Peyer's patch (tissue), 4 donors: ENCODE data around the gene CYP2D6. TPM values are rescaled to one million over a fixed set of nuclear protein-coding genes. Genes with fewer than 3 reads are reported as not detected.
"Not testable (repeated sequence)": the region's sequence is repeated elsewhere in the genome, so short reads cannot be mapped to it uniquely, and the experiment has no call there.

Experiments used
- DNase-seq, 3 donors: peaks; one replicate each; pipeline ENCODE4 v3.0.0-alpha.2; 2017 to 2019
- H3K27ac ChIP-seq, 4 donors: fragments of 200-600 bp; sonication (generic); one replicate each; pipeline ENCODE4 v1.5.1; 2016 to 2019
- H3K27me3 ChIP-seq, 2 donors: fragments of 200-600 bp; sonication (generic); one replicate each; pipeline ENCODE4 v1.5.1; 2019
- H3K36me3 ChIP-seq, 3 donors: fragments of 200-600 bp; sonication (generic); one replicate each; pipeline ENCODE4 v1.5.1; 2016 to 2019
- H3K4me1 ChIP-seq, 4 donors: fragments of 200-600 bp; sonication (generic); one replicate each; pipeline ENCODE4 v1.5.1; 2016 to 2019
- H3K4me3 ChIP-seq, 4 donors: fragments of 200-600 bp; sonication (generic); 1 replicate in 3 of 4; 2 replicates in 1 of 4; pipeline ENCODE4 v1.5.1; 2016 to 2019; ENCODE audit warnings: mild to moderate bottlenecking in 1 of 4
- H3K9me3 ChIP-seq, 4 donors: fragments of 200-600 bp; sonication (generic); one replicate each; pipeline ENCODE4 v1.5.1; 2016 to 2019; ENCODE audit warnings: mild to moderate bottlenecking in 1 of 4
- POLR2A ChIP-seq, 2 donors: fragments of 450-650 bp; IDR thresholded peaks; one replicate each; pipeline ENCODE4 v1.5.1; 2017; ENCODE audit warnings: antibody characterized with exemption in 2 of 2, mild to moderate bottlenecking in 2 of 2, moderate library complexity in 2 of 2
- total RNA-seq, 4 donors: library from RNA; depleted of rRNA; stranded (reverse); fragments of >200 nt; gene quantifications; one replicate each; pipeline ENCODE4 v1.1.0, GENCODE V29; 2016
- TF ChIP-seq, protein P1 (sequence below), 6 experiments: fragments of 450-650 bp in 4 of 6; fragments of 200-600 bp in 2 of 6; sonication (generic) in 1 of 6; IDR thresholded peaks; one replicate each; pipeline ENCODE4 v1.5.1; 2017 to 2019; ENCODE audit warnings: antibody characterized with exemption in 6 of 6, mild to moderate bottlenecking in 3 of 6, moderate library complexity in 1 of 6

The CYP2D6 gene
- total RNA-seq, 4 donors from 2014 or later: 18.2 to 329 (median 117) TPM

DNA sequence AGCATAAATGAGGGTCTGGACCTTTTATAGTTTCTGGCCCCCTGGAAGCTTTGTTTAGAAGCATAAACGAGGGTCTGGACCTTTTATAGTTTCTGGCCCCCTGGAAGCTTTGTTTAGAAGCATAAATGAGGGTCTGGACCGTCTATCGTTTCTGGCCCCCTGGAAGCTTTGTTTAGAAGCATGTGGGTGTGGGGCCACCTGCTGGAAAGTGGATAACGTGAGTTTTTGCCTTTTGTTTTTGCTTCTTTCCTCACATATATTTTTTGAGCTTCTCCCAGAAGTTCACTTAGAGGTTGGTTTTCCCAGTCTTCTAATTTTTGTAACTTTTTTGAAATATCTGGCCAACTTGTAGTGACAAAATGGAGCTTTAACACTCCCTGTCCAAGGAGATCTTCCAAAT is 17.8 kb downstream of the CYP2D6 start:
- not testable (repeated sequence) for H3K27ac ChIP-seq, DNase-seq, H3K27me3 ChIP-seq, H3K4me3 ChIP-seq, H3K4me1 ChIP-seq, H3K36me3 ChIP-seq
- TF ChIP-seq, protein P1, sequence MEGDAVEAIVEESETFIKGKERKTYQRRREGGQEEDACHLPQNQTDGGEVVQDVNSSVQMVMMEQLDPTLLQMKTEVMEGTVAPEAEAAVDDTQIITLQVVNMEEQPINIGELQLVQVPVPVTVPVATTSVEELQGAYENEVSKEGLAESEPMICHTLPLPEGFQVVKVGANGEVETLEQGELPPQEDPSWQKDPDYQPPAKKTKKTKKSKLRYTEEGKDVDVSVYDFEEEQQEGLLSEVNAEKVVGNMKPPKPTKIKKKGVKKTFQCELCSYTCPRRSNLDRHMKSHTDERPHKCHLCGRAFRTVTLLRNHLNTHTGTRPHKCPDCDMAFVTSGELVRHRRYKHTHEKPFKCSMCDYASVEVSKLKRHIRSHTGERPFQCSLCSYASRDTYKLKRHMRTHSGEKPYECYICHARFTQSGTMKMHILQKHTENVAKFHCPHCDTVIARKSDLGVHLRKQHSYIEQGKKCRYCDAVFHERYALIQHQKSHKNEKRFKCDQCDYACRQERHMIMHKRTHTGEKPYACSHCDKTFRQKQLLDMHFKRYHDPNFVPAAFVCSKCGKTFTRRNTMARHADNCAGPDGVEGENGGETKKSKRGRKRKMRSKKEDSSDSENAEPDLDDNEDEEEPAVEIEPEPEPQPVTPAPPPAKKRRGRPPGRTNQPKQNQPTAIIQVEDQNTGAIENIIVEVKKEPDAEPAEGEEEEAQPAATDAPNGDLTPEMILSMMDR (IDR thresholded peaks at IDR 0.05): peak in 1 of 6 experiments; percentile 10
- H3K9me3 ChIP-seq: peaks cover 0 to 18% (median 2%) of the 10 kb centered on the region in 4 donors

DNA sequence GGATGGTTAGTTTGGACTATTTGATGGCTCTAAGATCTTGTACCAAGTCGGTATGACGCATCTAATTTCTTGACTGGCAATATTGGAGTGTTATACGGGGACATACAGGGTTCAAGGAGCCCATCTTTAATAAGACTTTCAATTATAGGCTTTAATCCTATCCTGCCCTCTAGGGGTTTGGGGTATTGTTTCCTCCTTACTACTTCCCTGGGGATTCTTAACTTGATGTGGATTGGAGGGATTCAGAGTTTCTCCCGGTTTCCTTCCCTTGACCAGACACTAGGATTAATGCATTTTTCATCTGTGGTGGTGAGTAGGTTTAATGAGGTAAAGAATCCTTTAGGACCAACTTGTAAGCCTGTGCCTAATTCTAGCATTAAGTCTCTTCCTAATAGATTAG is 18.8 kb downstream of the CYP2D6 start:
- Histone ChIP-seq H3K4me3 (no peak overlapping the region), H3K4me1 (no peaks in the 10 kb centered on the region), H3K9me3 (peaks cover 0 to 18% (median 2%) of the 10 kb centered on the region in 4 donors), H3K27me3 (no peaks in the 10 kb centered on the region), H3K36me3 (peaks cover 0 to 5% (median 0%) of the 10 kb centered on the region in 3 donors), H3K27ac (no peak overlapping the region)
- no peak for DNase-seq
- TF ChIP-seq, protein P1 (IDR thresholded peaks at IDR 0.05): no peak
- no peak for TF ChIP-seq POLR2A (IDR thresholded peaks at IDR 0.05)

DNA sequence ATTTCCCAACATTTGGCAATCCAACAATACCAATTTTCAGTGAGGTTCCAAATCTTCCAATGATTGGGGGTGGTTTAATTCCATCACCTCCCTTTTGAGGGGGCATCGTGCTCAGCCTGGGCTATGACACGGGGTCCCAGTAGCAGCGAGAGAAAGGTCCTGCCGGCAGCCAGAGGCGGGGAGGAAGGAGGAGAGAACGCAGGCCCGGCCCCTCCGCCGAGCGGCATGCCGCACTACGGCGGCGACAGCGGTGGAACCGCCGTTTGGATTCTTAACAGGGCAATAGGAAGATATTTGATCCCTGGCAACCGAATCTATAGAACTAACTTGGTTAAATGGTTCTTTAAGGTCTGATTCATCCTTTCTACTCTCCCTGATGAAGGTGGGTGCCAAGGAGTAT is 21.8 kb downstream of the CYP2D6 start:
- H3K4me1 ChIP-seq: no peaks in the 10 kb centered on the region

DNA sequence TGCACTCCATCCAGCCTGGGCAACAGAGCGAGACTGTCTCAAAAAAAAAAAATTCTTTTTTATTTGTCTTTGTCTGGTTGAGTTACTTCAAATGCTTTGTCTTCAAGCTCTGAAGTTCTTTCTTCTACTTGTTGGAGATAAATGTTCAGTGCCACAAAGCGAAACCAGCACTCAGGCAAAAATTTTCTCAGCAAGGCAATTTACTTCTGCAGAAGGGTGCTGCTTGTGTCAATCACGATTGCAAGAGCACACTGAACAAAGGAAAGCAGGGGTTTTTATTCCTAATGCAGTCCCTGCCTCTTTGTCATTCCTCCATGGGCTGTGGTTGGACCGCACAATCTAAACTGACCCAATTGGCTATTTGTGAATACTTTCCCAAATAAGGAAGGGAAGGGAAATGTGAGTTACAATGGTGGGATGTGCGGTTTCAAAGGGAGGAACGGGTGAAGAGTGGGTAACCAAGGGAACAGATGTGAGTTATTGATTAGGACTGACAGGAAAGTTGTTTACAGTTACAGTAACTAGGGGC is 26.2 kb downstream of the CYP2D6 start:
- not testable (repeated sequence) for H3K36me3 ChIP-seq, H3K27ac ChIP-seq
- H3K9me3 ChIP-seq: peaks cover 0 to 40% (median 5%) of the 10 kb centered on the region in 4 donors

More for the DNA sequence above, 21.8 kb downstream of the CYP2D6 start:
- TF ChIP-seq POLR2A (IDR thresholded peaks at IDR 0.05): no peak
- TF ChIP-seq, protein P1 (IDR thresholded peaks at IDR 0.05): no peak
- peaks cover 0 to 14% (median 4%) of the 10 kb centered on the region in 4 donors for H3K9me3 ChIP-seq
- peaks cover 0 to 5% (median 0%) of the 10 kb centered on the region in 3 donors for H3K36me3 ChIP-seq
- H3K27ac ChIP-seq: no peak overlapping the region
- H3K27me3 ChIP-seq: no peaks in the 10 kb centered on the region
- no peak for DNase-seq
- H3K4me3 ChIP-seq: no peak overlapping the region

DNA sequence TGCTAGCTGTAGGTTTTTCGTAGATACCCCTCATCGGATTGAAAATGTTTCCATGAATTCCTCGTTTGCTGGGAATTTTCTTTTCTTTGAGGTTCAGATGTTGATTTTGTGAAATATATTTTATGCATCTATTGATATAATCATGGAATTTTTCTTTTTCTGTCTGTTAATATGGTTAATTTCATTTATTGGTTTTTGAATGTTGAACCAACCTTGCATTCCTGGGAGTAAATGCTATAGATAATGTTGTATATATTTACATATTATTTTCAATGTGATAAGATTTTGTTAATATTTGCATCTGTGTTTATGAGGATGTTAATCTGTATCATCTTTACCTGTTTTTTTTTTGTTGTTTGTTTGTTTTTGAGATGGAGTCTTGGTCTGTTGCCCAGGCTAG is 29.4 kb downstream of the CYP2D6 start:
- TF ChIP-seq, protein P1 (IDR thresholded peaks at IDR 0.05): no peak
- peaks cover 0 to 40% (median 6%) of the 10 kb centered on the region in 4 donors for H3K9me3 ChIP-seq
- no peak for DNase-seq

More for the DNA sequence above, 26.2 kb downstream of the CYP2D6 start:
- not testable (repeated sequence) for H3K4me3 ChIP-seq, H3K27me3 ChIP-seq, H3K4me1 ChIP-seq, DNase-seq

DNA sequence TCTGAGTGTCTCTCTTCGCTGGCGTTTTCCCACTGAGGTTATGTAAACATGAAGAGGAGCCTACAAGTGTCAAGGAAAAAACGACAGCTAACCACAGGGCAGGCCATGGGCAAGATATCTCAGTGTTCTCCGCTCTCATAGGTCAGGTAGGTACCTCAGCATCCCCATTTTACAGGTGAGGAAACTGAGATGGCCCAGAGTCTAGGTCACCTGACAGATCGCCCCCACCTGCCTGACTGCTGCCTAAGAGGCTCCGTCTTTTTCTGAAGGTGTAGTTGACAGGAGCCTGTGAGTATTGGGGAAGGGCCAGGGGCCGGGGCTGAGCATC is 39.2 kb downstream of the CYP2D6 start:
- Histone ChIP-seq H3K27me3 (no peaks in the 10 kb centered on the region), H3K27ac (peak overlapping the region; percentile 92 to 98 (median 94)), H3K4me1 (peaks cover 0 to 18% (median 1%) of the 10 kb centered on the region in 4 donors), H3K4me3 (peak overlapping the region; percentile 72 to 87 (median 73)), H3K9me3 (no peaks in the 10 kb centered on the region), H3K36me3 (peaks cover 0 to 14% (median 0%) of the 10 kb centered on the region in 3 donors)
- no peak for TF ChIP-seq POLR2A (IDR thresholded peaks at IDR 0.05)
- TF ChIP-seq, protein P1 (IDR thresholded peaks at IDR 0.05): no peak
- DNase-seq: no peak

More for the DNA sequence above, 29.4 kb downstream of the CYP2D6 start:
- no peak overlapping the region for H3K4me3 ChIP-seq
- peaks cover 0 to 6% (median 0%) of the 10 kb centered on the region in 3 donors for H3K36me3 ChIP-seq
- H3K4me1 ChIP-seq: no peaks in the 10 kb centered on the region
- H3K27ac ChIP-seq: no peak overlapping the region
- H3K27me3 ChIP-seq: no peaks in the 10 kb centered on the region
